ENCODE measurements around the gene NUMA1. TPM values are rescaled to one million over a fixed set of nuclear protein-coding genes. Genes with fewer than 3 reads are reported as not detected.
A peak's percentile ranks its signal among the peaks of the same experiment; 100 is the strongest.

NUMA1 gene
- total and polyA plus RNA-seq, 2 of the 13 experiments (the other 11 are each of a cell fraction or from before 2014, with no cell fraction given), result 57.3 to 60.2 TPM

GRCh38 chr11:72102946-72103753 lies 22.8 kb upstream of the NUMA1 start, which contains the start of gene LAMTOR1 (continued):
- TF ChIP-seq ZNF207 (IDR thresholded peaks at IDR 0.05; ENCODE audit: borderline replicate concordance), result no peak
- no peak for TF ChIP-seq SOX13 (IDR thresholded peaks at IDR 0.05)
- TF ChIP-seq SOX13 (CRISPR knock-in tag; conservative IDR thresholded peaks at IDR 0.05 in 1 of 2, IDR thresholded peaks at IDR 0.05 in 1 of 2), result 0 out of 4 replicates have a peak, but pooled peaks of 1 of the 2 experiments have one; percentile 19
- peak; percentile 18; the same call in 1 of the 2 replicates for TF ChIP-seq ZNF766 (CRISPR knock-in tag; IDR thresholded peaks at IDR 0.05; ENCODE audit: borderline replicate concordance)
- TF ChIP-seq HMGA1 (CRISPR knock-in tag; conservative IDR thresholded peaks at IDR 0.05), result no peak
- no peak for TF ChIP-seq ZNF484 (CRISPR knock-in tag; IDR thresholded peaks at IDR 0.05; ENCODE audit: borderline replicate concordance, low read depth)
- peak; percentile 95 for TF ChIP-seq ZFY (CRISPR knock-in tag; IDR thresholded peaks at IDR 0.05)
- TF ChIP-seq ZNF292 (CRISPR knock-in tag; IDR thresholded peaks at IDR 0.05; ENCODE audit: borderline replicate concordance, low read depth), result no peak
- peak; percentile 51; the same call in 1 of the 2 replicates for TF ChIP-seq ZNF710 (CRISPR knock-in tag; IDR thresholded peaks at IDR 0.05; ENCODE audit: borderline replicate concordance)
- TF ChIP-seq HOXA9 (CRISPR knock-in tag; IDR thresholded peaks at IDR 0.05; ENCODE audit: borderline replicate concordance), result peak; percentile 32; the same call in 1 of the 2 replicates
- peak; percentile 63 for TF ChIP-seq TFDP1 (CRISPR knock-in tag; IDR thresholded peaks at IDR 0.05; ENCODE audit: borderline replicate concordance)
- 0 out of 2 replicates have a peak, but pooled peaks have one; percentile 9 for TF ChIP-seq ZNF337 (CRISPR knock-in tag; IDR thresholded peaks at IDR 0.05; ENCODE audit: borderline replicate concordance, low read depth)
- no peak; the same call in 1 of the 2 replicates for TF ChIP-seq JDP2 (CRISPR knock-in tag; IDR thresholded peaks at IDR 0.05; ENCODE audit: borderline replicate concordance)
- TF ChIP-seq ZNF850 (CRISPR knock-in tag; conservative IDR thresholded peaks at IDR 0.05), result no peak
- no peak for TF ChIP-seq NR3C1 (CRISPR knock-in tag; IDR thresholded peaks at IDR 0.05)
- peak; percentile 86 for TF ChIP-seq ASH2L (IDR thresholded peaks at IDR 0.05; ENCODE audit: insufficient read length, low read depth, low read length)
- peak; percentile 39; the same call in 1 of the 2 replicates for TF ChIP-seq RAD21 (CRISPR knock-in tag; IDR thresholded peaks at IDR 0.05)
- TF ChIP-seq NCOA2 (CRISPR knock-in tag; IDR thresholded peaks at IDR 0.05), result 0 out of 2 replicates have a peak, but pooled peaks have one; percentile 21
- peak; percentile 81 for TF ChIP-seq ZGPAT (CRISPR knock-in tag; IDR thresholded peaks at IDR 0.05)
- TF ChIP-seq ZBTB49 (CRISPR knock-in tag; IDR thresholded peaks at IDR 0.05; ENCODE audit: borderline replicate concordance), result peak; percentile 23; the same call in 1 of the 2 replicates
- TF ChIP-seq KLF13 (CRISPR knock-in tag; IDR thresholded peaks at IDR 0.05), result no peak
- peak; percentile 53 for TF ChIP-seq MED8 (CRISPR knock-in tag; IDR thresholded peaks at IDR 0.05; ENCODE audit: insufficient replicate concordance)
